ENCODE results near the gene KLF11.

DNA sequence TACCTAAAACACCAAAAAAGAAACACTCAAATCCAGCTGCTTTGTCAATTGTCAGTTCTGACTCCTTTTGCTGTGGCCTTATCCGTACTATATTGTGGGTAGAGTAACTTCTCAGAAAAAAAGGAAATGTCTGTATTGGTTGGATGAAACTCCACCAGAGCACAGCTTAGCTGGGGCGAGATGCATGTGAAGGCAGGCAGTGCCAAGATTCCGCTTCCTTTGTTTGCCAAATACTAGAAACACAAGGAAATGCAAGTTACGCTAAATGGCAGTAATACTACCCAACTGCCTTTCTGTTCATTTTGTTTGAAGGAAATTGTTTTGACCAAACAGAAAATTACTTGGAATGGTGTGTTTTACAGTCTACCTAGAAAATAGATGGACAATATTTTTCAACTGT, 10.0 kb downstream of the KLF11 start:
- TF ChIP-seq POLR2AphosphoS5 (IDR thresholded peaks at IDR 0.05; ENCODE audit: low read depth, low read length), result no peak
- TF ChIP-seq SPI1 (IDR thresholded peaks at IDR 0.05; ENCODE audit: low read depth, low read length), result no peak
- no peak for TF ChIP-seq POLR2A (IDR thresholded peaks at IDR 0.05; ENCODE audit: low read depth, low read length)

All from GM12891 (cell line).